ENCODE results near the gene EXOC4.

The EXOC4 gene

GRCh38 chr7:133724694-133725093, 471.8 kb downstream of the EXOC4 start:
- no peak for DNase-seq

- DNase-seq = no peak
Measured at GRCh38 chr7:133727476-133728214, 474.8 kb downstream of the EXOC4 start.

GRCh38 chr7:133730360-133730759, 477.5 kb downstream of the EXOC4 start:
- DNase-seq = no peak

GRCh38 chr7:133733401-133733800, 480.5 kb downstream of the EXOC4 start:
- DNase-seq = no peak

- no peak for DNase-seq
Measured at GRCh38 chr7:133735222-133735621, 482.3 kb downstream of the EXOC4 start.

GRCh38 chr7:133739817-133740216, 486.9 kb downstream of the EXOC4 start:
- no peak for DNase-seq

GRCh38 chr7:133741078-133741477, 488.2 kb downstream of the EXOC4 start:
- DNase-seq = no peak

- no peak for DNase-seq
Measured at GRCh38 chr7:133741703-133742102, 488.8 kb downstream of the EXOC4 start.

GRCh38 chr7:133742709-133743538, 490.0 kb downstream of the EXOC4 start:
- DNase-seq = no peak

GRCh38 chr7:133744451-133744850, 491.6 kb downstream of the EXOC4 start:
- no peak for DNase-seq

- DNase-seq = no peak
Measured at GRCh38 chr7:133746305-133746704, 493.4 kb downstream of the EXOC4 start.

GRCh38 chr7:133746847-133747246, 494.0 kb downstream of the EXOC4 start:
- no peak for DNase-seq

- DNase-seq = no peak
Measured at GRCh38 chr7:133748443-133749407, 495.8 kb downstream of the EXOC4 start.

- DNase-seq = no peak
Measured at GRCh38 chr7:133750287-133750686, 497.4 kb downstream of the EXOC4 start.

GRCh38 chr7:133751079-133751478, 498.2 kb downstream of the EXOC4 start:
- no peak for DNase-seq

GRCh38 chr7:133753513-133753912, 500.6 kb downstream of the EXOC4 start:
- no peak for DNase-seq

- peak; percentile 38 for DNase-seq
Measured at GRCh38 chr7:133754708-133755107, 501.8 kb downstream of the EXOC4 start.

- peak; percentile 76 for DNase-seq
Measured at GRCh38 chr7:133755901-133756300, 503.0 kb downstream of the EXOC4 start.

- DNase-seq = no peak
Measured at GRCh38 chr7:133761443-133761842, 508.6 kb downstream of the EXOC4 start.

- no peak for DNase-seq
Measured at GRCh38 chr7:133763076-133763640, 510.3 kb downstream of the EXOC4 start.

GRCh38 chr7:133769668-133770067, 516.8 kb downstream of the EXOC4 start:
- DNase-seq = no peak

- DNase-seq = no peak
Measured at GRCh38 chr7:133770863-133771492, 518.1 kb downstream of the EXOC4 start.

All from NCI-H526 treated with DMSO at 0.1 percent for 48 hours (cell line).